Spinal cord (tissue), 10 donors: ENCODE data around the gene NECTIN4. TPM values are rescaled to one million over a fixed set of nuclear protein-coding genes. Genes with fewer than 3 reads are reported as not detected.
A peak's percentile ranks its signal among the peaks of the same experiment; 100 is the strongest.

ENCODE experiments used
- DNase-seq, 6 donors: peaks; one replicate each; pipeline versions ENCODE4 v3.0.0 to v3.0.0-alpha.2; 2013 to 2015; ENCODE audit warnings: low spot score in 6 of 6, low read depth in 4 of 6
- H3K27ac ChIP-seq: one replicate; pipeline ENCODE4 v1.5.1; 2013; ENCODE audit warnings: low read depth, low read length, control low read depth
- H3K27me3 ChIP-seq: one replicate; pipeline ENCODE4 v1.6.1; 2013; ENCODE audit warnings: low read length; ENCODE audit not compliant: control insufficient read depth, insufficient read depth
- H3K36me3 ChIP-seq: one replicate; pipeline ENCODE4 v1.6.1; 2013; ENCODE audit warnings: low read length; ENCODE audit not compliant: control insufficient read depth, insufficient read depth
- H3K4me1 ChIP-seq: one replicate; pipeline ENCODE4 v1.6.1; 2013; ENCODE audit warnings: low read length; ENCODE audit not compliant: control insufficient read depth, insufficient read depth
- H3K4me3 ChIP-seq: one replicate; pipeline ENCODE4 v1.5.1; 2013; ENCODE audit warnings: low read depth, low read length, control low read depth
- H3K9me3 ChIP-seq: one replicate; pipeline ENCODE4 v1.6.1; 2013; ENCODE audit warnings: low read length; ENCODE audit not compliant: control insufficient read depth, insufficient read depth
- WGBS: methylation state at CpG from one replicate; pipeline ENCODE4 v1.1.5; 2013; ENCODE audit warnings: missing lambda C conversion rate; ENCODE audit not compliant: insufficient coverage; 5-methylcytosine and 5-hydroxymethylcytosine counted together
- long read RNA-seq, 4 donors: transcript quantifications; one replicate each; lab custom pipeline, GENCODE V29; 2026
- polyA plus RNA-seq, 2 donors: library from polyadenylated mRNA; unstranded; fragments of 120-200 nt; gene quantifications; one replicate each; pipeline ENCODE4 v1.2.1, GENCODE V29; 2013; ENCODE audit not compliant: insufficient read length in 2 of 2
- total RNA-seq, 2 donors: library from RNA; depleted of rRNA in 1 of 2; stranded (reverse); fragments of 120-200 nt in 1 of 2; fragments of >200 nt in 1 of 2; gene quantifications; one replicate each; pipeline versions ENCODE4 v1.2.3 to v1.2.4, GENCODE V29; 2013 to 2014
- donor health status: healthy.

NECTIN4 gene
- total RNA-seq (under 1 TPM in 1 of 2 donors, not detected in 1; 0.06 TPM), polyA plus RNA-seq (under 1 TPM in 1 of 2 donors, not detected in 1; 0.15 TPM)
- long read RNA-seq, donor 1 = 0 reads
- long read RNA-seq, donor 2 = 0 reads
- long read RNA-seq, donor 3 = 0 reads
- long read RNA-seq, donor 4, partial matches to known transcripts = 0 of 1 reads
- long read RNA-seq, donor 4, other reads (novel, unspliced or antisense) = 0 of 1 reads

DNA sequence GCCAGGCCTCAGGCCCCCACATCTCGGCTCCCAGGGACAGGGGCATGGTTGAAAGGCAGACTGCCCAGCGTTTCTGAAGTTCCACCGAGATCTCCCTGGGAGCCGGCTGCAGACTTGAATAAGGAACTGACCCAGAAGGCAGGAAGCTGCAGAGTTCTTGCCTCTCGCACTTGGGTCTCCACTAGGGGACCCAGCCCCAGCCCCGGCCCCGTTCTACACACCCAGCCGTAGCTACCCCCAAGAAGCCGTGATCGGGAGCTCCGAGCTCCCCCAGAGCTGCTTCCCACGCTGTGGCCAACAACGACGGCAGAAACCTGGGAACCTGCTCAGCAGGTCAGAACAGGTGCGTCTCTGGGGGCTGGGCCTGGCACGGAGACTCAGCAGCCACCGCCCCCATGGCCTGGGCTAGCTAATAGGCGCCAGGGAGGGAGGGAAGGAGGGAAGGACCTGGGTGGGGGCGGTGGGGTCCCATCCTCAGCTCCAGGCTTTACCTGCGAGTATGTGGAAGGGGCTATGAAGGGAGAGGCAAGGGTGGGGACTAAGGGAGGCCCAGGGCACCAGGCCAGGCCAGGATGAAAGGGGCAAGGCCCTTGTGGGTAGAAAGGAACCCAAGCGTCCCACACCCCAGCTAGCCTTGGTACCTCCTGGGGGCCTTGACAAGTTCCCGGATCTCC, at the start of gene NECTIN4:
TSS of gene NECTIN4 (minus strand) at position 308 of the 674 bp plus-strand sequence. CDS start at position 46, 262 bp downstream.
- H3K4me3 ChIP-seq = no peak within 1 kb of the TSS
- no peaks in the 10 kb centered on the region for H3K36me3 ChIP-seq
- DNase-seq = no peak
- H3K4me1 ChIP-seq = no peaks in the 10 kb centered on the region
- H3K27me3 ChIP-seq = peaks cover 5% of the 10 kb centered on the region
- WGBS = 50% methylated on average over 19 of the region's 22 CpGs
- no peak within 1 kb of the TSS for H3K27ac ChIP-seq
- H3K9me3 ChIP-seq = no peaks in the 10 kb centered on the region

DNA sequence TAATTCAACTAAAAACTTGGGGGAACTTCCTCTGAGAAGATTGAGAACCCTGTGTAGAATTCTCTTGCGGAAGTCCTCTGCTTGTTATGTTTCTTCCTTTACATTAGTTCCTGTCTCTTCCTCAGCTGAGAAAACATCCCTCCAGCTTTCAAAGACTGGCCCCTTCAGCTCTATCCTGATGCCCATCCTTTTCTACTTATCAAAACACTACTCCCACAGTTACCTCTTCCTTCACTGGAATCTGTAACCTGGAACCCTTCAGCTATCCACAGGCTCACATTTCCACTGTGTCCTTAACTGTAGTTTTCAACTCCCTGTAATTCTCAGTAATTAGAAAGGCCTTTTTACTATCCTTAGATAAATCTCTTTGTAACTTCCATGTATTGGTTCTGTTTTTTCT, 49.1 kb upstream of the NECTIN4 start:
- H3K4me1 ChIP-seq = peaks cover 9% of the 10 kb centered on the region
- H3K27ac ChIP-seq = no peak overlapping the region
- H3K36me3 ChIP-seq = peaks cover 4% of the 10 kb centered on the region
- no peaks in the 10 kb centered on the region for H3K9me3 ChIP-seq
- no peak overlapping the region for H3K4me3 ChIP-seq
- 63% methylated on average over 1 of the region's 1 CpG for WGBS
- DNase-seq = no peak
- no peaks in the 10 kb centered on the region for H3K27me3 ChIP-seq

DNA sequence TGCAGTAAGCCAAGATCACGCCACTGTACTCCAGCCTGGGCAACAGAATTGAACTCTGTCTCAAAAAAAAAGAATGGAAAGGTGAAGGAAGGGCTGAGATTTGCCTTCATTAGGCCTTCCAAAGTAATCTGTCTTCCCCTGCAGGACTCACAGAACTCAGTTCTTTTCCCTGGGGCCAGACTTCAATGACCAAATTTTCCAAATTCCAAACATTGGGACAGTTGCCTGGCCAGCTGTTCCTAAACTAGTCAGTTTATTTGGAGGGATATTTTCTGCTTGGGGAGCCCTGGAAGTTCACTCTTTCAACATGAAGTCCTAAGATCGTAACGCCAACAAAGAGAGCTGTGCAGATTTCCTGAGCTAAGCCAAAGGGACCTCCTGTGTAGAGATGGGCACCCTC, 48.5 kb upstream of the NECTIN4 start:
- no peak for DNase-seq

DNA sequence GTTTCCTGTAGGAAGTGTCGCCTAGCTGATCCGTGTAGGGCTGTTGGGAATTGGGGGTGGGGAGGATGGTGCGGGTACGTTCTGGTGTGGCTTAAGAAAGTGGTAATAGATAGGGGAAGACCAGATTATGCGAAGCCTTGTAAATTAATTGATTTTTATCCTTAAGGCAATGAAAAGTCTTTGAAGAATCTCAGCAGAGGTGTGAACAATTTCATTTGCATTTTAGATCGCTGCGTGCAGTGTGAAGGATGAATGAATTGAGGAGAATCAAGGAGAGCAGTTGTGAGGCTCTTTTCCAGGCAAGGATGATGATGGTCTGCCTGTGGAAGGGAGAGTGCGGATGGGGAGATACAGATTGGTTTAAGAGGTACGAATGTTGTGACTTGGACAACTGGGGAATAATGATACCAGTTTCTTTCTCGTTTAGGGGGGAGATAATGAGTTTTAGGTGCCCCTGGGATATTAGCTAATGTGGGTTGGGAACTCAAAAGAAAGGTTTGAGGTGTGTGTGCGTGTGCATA, 43.9 kb upstream of the NECTIN4 start:
- 1% methylated on average over 11 of the region's 11 CpGs for WGBS
- Histone ChIP-seq H3K4me3 (peak overlapping the region; percentile 95), H3K4me1 (peaks cover 10% of the 10 kb centered on the region)

More for the DNA sequence above, 48.5 kb upstream of the NECTIN4 start:
- Histone ChIP-seq H3K36me3 (peaks cover 4% of the 10 kb centered on the region), H3K27ac (no peak overlapping the region), H3K4me3 (no peak overlapping the region), H3K27me3 (no peaks in the 10 kb centered on the region), H3K9me3 (no peaks in the 10 kb centered on the region), H3K4me1 (peaks cover 10% of the 10 kb centered on the region)
- 100% methylated on average over 1 of the region's 3 CpGs for WGBS

DNA sequence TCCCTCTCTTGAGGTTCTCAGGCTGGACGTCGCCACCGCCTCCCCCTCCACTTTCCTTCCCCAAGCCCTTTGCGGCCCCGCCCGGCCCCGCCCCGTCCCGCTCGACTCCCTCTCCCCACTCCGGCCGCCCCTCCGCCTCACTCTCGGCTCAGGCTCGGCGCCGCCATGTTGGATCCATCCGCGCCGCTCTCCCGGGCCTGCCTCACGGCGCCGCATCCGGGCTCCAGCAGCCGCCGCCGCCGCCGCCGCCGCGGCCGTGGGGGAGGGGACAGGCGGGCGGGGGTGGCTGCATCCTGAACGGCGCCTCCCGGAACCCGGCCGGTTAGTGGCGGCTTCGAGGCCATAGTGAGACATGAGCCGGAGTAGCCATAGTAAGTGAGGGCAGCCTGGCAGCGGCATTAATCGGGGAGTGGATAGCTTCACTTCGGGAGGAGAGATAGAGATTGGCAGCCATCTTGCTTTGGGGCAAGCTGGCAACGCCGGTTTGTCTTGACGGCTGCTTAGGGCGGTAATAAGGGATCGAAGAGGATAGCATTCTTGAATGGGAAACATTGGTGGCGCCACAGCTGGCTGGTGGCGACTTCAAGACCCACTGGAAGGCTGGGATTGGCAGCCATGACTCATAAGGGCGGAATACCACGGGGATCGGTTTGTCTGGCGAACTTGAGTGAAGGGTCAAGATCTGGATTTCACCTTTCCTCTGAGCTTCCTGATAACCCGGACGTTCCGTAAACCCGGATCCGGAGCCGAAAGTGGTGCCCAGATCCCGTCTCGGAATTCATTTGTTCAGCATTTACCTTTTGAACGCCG, 43.3 kb upstream of the NECTIN4 start, which contains the start of gene DEDD:
TSS of gene DEDD (minus strand) at position 258 of the 810 bp plus-strand sequence. CDS start 8,205 bp downstream, outside the sequence.
- Histone ChIP-seq H3K4me1 (peaks cover 10% of the 10 kb centered on the region), H3K27ac (peak within 1 kb of the TSS; percentile 92), H3K9me3 (no peaks in the 10 kb centered on the region), H3K4me3 (peak within 1 kb of the TSS; percentile 95), H3K36me3 (peaks cover 16% of the 10 kb centered on the region), H3K27me3 (no peaks in the 10 kb centered on the region)
- WGBS = under 1% methylated on average over 62 of the region's 68 CpGs
- DNase-seq = peak; percentile 87 to 99 (median 94)

More for the DNA sequence above, 43.9 kb upstream of the NECTIN4 start:
- Histone ChIP-seq H3K27ac (peak overlapping the region; percentile 92), H3K36me3 (peaks cover 10% of the 10 kb centered on the region), H3K27me3 (no peaks in the 10 kb centered on the region), H3K9me3 (no peaks in the 10 kb centered on the region)
- DNase-seq = peak in 1 of 6 donors; percentile 11

DNA sequence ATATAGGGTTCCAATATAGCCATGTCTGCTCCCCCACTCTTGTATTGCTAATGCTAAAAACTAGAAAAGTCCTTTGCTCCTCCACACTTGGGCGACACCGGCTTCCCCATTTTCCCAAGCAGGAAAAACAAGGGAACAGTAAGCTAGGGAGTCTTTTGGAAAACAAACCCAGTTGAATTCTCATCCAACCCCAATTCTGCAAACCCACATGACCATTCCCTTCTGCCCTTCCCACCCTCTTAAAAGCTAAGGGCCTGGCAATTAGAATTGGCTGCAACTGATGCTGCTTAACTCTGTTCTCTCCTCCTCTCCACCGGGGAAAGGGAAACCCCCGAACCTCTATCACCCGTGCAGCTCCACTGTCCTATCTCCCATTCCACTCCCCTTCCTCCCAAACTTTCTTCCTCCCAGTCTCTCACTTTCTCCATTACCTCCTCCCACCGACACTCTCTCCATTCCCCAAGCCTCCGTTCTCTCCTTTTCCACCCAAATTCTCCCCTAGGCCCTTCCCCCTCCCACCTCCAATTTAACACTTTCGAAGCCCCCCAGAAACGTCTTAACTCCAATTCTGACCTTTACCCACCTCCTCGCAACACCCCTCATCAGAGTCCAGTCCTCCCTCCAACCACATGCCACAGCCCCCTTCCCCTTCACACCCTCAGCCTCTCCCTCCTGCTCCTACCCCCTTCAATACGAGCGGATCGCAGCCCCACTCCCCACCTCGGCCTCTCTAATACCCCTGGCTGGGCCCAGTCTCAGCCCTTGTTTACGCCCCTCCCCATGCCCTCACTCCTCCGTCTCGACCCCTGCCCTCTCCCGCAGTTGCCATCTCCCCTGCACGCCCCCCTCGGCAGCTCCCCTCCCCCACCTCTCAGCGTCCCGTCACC, 42.4 kb upstream of the NECTIN4 start:
- DNase-seq = peak in 2 of 6 donors; percentile 20 to 29
- 4% methylated on average over 22 of the region's 22 CpGs for WGBS
- Histone ChIP-seq H3K4me3 (peak overlapping the region; percentile 95), H3K27me3 (no peaks in the 10 kb centered on the region), H3K27ac (peak overlapping the region; percentile 92), H3K4me1 (peaks cover 10% of the 10 kb centered on the region), H3K9me3 (no peaks in the 10 kb centered on the region), H3K36me3 (peaks cover 16% of the 10 kb centered on the region)

DNA sequence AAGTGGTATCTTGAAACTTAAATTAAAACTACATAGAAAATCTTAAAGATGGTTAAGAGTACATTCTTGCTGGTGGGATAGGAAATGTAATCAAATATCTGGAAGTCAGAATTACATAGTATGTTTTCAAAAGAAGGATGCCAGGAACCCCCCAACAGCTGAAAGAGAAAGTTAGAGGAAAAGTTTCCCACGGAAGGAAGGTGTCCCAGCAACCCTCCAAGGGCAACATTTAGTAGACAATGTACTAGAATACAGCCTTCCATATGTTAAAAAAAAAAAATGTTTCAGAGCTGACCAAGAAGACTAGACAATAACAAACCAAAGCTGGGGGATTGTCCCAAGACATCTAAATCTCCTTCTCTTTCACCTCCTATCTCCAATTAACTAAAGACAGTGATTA, 40.9 kb upstream of the NECTIN4 start:
- H3K27me3 ChIP-seq = no peaks in the 10 kb centered on the region
- DNase-seq = no peak
- H3K9me3 ChIP-seq = no peaks in the 10 kb centered on the region
- H3K27ac ChIP-seq = no peak overlapping the region
- WGBS = no CpG with 5 or more reads among the region's 1 CpG
- no peak overlapping the region for H3K4me3 ChIP-seq
- peaks cover 10% of the 10 kb centered on the region for H3K4me1 ChIP-seq
- H3K36me3 ChIP-seq = peaks cover 16% of the 10 kb centered on the region

DNA sequence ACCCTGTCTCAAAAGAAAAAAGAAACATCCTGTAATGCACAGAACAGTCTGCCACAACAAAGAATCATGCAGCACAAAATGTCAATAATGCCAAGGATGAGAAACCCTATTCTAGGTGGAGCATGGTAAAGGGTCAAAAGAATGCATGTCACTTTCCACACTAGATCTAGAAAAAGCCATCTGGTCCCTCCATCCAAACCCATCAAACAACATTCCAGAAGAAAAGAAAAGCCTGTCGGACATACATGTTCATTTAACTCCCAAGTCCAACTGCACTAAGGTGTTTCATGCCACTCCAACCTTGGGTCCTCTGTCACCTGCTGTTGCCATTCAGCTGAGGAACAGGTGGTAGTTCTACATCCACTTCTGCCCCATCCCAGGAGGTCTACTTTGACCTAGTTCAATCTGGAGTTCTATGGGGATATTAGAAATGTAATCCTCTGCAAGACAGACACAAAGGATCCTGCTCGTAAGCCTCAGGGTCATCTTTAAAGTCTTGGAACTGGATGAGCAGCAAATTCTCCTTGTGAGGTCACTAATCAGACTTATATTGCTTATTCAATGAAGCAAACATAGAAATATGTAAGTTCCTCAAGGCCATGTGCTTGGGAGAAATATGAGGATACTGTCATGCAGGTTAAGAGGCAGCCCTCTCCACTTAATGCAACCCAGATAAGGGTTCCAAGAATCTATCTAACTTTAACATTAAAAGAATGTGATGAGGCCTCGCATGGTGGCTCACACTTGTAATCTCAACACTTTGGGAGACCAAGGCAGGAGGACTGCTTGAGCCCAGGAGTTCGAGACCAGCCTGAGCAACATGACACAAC, 39.4 kb upstream of the NECTIN4 start:
- peaks cover 30% of the 10 kb centered on the region for H3K36me3 ChIP-seq
- peaks cover 4% of the 10 kb centered on the region for H3K4me1 ChIP-seq
- 92% methylated on average over 2 of the region's 4 CpGs for WGBS
- no peak overlapping the region for H3K27ac ChIP-seq
- no peak for DNase-seq
- no peaks in the 10 kb centered on the region for H3K9me3 ChIP-seq
- no peak overlapping the region for H3K4me3 ChIP-seq
- H3K27me3 ChIP-seq = no peaks in the 10 kb centered on the region
